Measurements from ENCODE around the gene OOSP1.

- no peak for TF ChIP-seq EZH2 (IDR thresholded peaks at IDR 0.05; ENCODE audit: insufficient read depth, poor library complexity, severe bottlenecking)
- TF ChIP-seq EZH2phosphoT487 (IDR thresholded peaks at IDR 0.05; ENCODE audit: insufficient read depth, low read depth), result no peak
Observed at GRCh38 chr11:59962107-59962482, 23.9 kb downstream of the OOSP1 start.
